Mesothelial cell of epicardium (in vitro differentiated cells): Measurements from ENCODE around the gene ADGRV1. TPM values are rescaled to one million over a fixed set of nuclear protein-coding genes. Genes with fewer than 3 reads are reported as not detected.
A peak's percentile ranks its signal among the peaks of the same experiment; 100 is the strongest.
"Not testable (repeated sequence)": the region's sequence is repeated elsewhere in the genome, so short reads cannot be mapped to it uniquely, and the experiment has no call there.

Source experiments
- DNase-seq, 2 experiments: peaks; one replicate each; pipeline ENCODE4 v3.0.0; 2021; ENCODE audit warnings: low spot score in 2 of 2; ENCODE audit not compliant: unreplicated experiment in 2 of 2
- H3K27ac Mint-ChIP-seq: 2 replicates; pipeline ENCODE4 v1.8.0; 2021; ENCODE audit warnings: mixed read lengths
- H3K27me3 Mint-ChIP-seq: 2 replicates; pipeline ENCODE4 v1.8.0; 2021; ENCODE audit warnings: low read depth, mixed read lengths
- H3K36me3 Mint-ChIP-seq: 2 replicates; pipeline ENCODE4 v1.8.0; 2021; ENCODE audit warnings: mixed read lengths
- H3K4me1 Mint-ChIP-seq: 2 replicates; pipeline ENCODE4 v1.8.0; 2021; ENCODE audit warnings: mixed read lengths
- H3K4me3 Mint-ChIP-seq: 2 replicates; pipeline ENCODE4 v1.8.0; 2021; ENCODE audit warnings: mild to moderate bottlenecking, moderate library complexity, mixed read lengths
- H3K9me3 Mint-ChIP-seq: 2 replicates; pipeline ENCODE4 v1.8.0; 2021; ENCODE audit warnings: mixed read lengths
- CTCF ChIP-seq: fragments of 200-600 bp; sonication (generic); IDR thresholded peaks from one replicate; pipeline ENCODE4 v1.5.0; 2021; ENCODE audit warnings: antibody characterized with exemption; ENCODE audit not compliant: unreplicated experiment
- total RNA-seq: library from RNA; stranded (reverse); gene quantifications from 3 replicates; pipeline ENCODE4 v1.2.1, GENCODE V29; 2021

The ADGRV1 gene
- total RNA-seq, 1 donor from 2014 or later, result 25.4 TPM

GRCh38 chr5:90655423-90655822 lies 96.8 kb downstream of the ADGRV1 start:
- H3K36me3 Mint-ChIP-seq, result peaks cover 4% of the 10 kb centered on the region
- H3K4me3 Mint-ChIP-seq, result no peak overlapping the region
- no peak for DNase-seq
- no peaks in the 10 kb centered on the region for H3K4me1 Mint-ChIP-seq
- no peak for TF ChIP-seq CTCF
- no peaks in the 10 kb centered on the region for H3K27me3 Mint-ChIP-seq
- H3K9me3 Mint-ChIP-seq, result no peaks in the 10 kb centered on the region
- H3K27ac Mint-ChIP-seq, result no peak overlapping the region

- Mint-ChIP-seq H3K4me1 (no peaks in the 10 kb centered on the region), H3K9me3 (no peaks in the 10 kb centered on the region), H3K36me3 (peaks cover 4% of the 10 kb centered on the region), H3K27ac (no peak overlapping the region), H3K4me3 (no peak overlapping the region), H3K27me3 (no peaks in the 10 kb centered on the region)
- no peak for DNase-seq
- TF ChIP-seq CTCF, result no peak
These were observed 98.4 kb downstream of the ADGRV1 start for GRCh38 chr5:90657030-90657429.

GRCh38 chr5:90657788-90658187 lies 99.2 kb downstream of the ADGRV1 start:
- Mint-ChIP-seq H3K27ac (no peak overlapping the region), H3K4me1 (no peaks in the 10 kb centered on the region), H3K9me3 (no peaks in the 10 kb centered on the region), H3K27me3 (no peaks in the 10 kb centered on the region), H3K4me3 (no peak overlapping the region), H3K36me3 (peaks cover 4% of the 10 kb centered on the region)
- no peak for DNase-seq
- no peak for TF ChIP-seq CTCF

GRCh38 chr5:90658620-90659019 lies 100.0 kb downstream of the ADGRV1 start:
- H3K4me3 Mint-ChIP-seq, result no peak overlapping the region
- no peaks in the 10 kb centered on the region for H3K27me3 Mint-ChIP-seq
- no peak for TF ChIP-seq CTCF
- no peak for DNase-seq
- H3K27ac Mint-ChIP-seq, result no peak overlapping the region
- H3K9me3 Mint-ChIP-seq, result no peaks in the 10 kb centered on the region
- no peaks in the 10 kb centered on the region for H3K36me3 Mint-ChIP-seq
- H3K4me1 Mint-ChIP-seq, result no peaks in the 10 kb centered on the region

- H3K9me3 Mint-ChIP-seq, H3K4me1 Mint-ChIP-seq, H3K27me3 Mint-ChIP-seq, H3K36me3 Mint-ChIP-seq, H3K27ac Mint-ChIP-seq, DNase-seq: not testable (repeated sequence)
- peak overlapping the region; percentile 78 for H3K4me3 Mint-ChIP-seq
These were observed 109.5 kb downstream of the ADGRV1 start for GRCh38 chr5:90668079-90668565.

GRCh38 chr5:90675222-90675621 lies 116.6 kb downstream of the ADGRV1 start:
- H3K27me3 Mint-ChIP-seq, result no peaks in the 10 kb centered on the region
- no peak for TF ChIP-seq CTCF
- DNase-seq, result no peak
- H3K4me1 Mint-ChIP-seq, result no peaks in the 10 kb centered on the region
- no peaks in the 10 kb centered on the region for H3K9me3 Mint-ChIP-seq
- no peaks in the 10 kb centered on the region for H3K36me3 Mint-ChIP-seq
- no peak overlapping the region for H3K27ac Mint-ChIP-seq
- no peak overlapping the region for H3K4me3 Mint-ChIP-seq
